Limb (tissue), 2 donors: ENCODE data around the gene SCUBE3.

Experiments used
- DNase-seq, 2 donors: peaks; one replicate each; pipeline ENCODE4 v3.0.0-alpha.2; 2016; ENCODE audit errors: extremely low spot score in 2 of 2

SCUBE3 gene

DNA sequence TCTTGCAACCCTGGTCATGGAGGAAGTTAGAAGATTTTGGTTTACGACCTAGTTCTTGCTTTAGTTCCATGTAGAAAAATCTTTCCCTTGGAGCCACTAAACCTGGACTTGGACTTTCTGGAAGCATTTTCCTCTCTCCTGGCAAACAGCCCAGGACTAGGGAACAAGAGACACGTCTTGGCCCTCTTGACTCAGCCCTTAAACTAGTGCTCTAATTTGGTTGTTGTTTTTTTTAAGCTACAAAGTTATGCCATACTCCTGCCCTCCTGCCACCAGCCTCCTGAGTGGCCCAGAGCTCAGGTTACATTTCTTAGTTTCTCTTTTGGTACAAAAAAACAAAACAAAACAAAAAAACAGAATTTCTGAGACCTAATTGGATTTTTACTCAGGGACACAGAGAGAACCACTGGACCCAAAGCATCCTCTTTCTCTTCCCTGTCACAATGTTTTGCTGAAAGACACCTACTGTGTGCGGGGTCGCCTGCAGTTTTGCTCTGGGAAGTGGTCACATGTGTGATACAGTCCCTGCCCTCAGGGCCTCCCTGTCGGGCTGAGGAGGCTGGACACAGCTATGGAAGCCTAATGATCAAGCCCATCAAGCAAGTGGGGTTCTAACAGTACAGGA, 32.3 kb upstream of the SCUBE3 start:
- DNase-seq = no peak

DNA sequence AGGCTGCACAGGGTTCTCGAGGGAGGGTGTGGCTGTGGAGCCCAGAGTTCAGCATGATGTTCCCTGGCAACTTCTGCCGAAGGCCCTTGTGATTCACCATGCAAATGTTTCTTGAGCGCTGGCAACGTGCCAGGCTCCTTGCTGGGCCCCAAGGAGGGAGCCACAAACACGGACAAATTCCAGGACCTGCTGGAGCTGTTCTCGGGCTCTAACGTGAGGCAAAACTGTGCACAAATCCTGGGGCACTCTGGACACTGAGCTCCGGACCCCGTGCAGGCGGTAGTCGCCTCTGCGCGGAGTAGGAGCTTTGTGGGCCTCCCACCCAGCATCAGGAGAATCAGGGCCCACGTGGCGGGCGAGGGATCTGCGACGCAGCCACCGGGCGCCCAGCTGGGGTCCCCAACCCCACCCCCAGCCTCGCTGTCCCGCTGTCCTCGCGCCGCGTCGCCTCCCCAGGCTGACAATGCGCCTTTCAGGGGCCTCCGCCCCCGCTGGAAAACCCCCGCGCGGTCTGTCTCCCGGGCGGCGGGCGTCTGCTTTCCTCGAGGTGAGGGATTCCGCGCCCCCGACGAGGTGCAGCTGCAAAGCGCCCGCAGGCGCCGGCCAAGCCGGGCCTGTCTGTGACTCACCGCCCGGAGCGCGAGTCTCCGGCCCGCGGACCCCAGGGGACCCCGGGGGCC, 31.7 kb upstream of the SCUBE3 start:
- peak in 1 of 2 donors; percentile 65 for DNase-seq

DNA sequence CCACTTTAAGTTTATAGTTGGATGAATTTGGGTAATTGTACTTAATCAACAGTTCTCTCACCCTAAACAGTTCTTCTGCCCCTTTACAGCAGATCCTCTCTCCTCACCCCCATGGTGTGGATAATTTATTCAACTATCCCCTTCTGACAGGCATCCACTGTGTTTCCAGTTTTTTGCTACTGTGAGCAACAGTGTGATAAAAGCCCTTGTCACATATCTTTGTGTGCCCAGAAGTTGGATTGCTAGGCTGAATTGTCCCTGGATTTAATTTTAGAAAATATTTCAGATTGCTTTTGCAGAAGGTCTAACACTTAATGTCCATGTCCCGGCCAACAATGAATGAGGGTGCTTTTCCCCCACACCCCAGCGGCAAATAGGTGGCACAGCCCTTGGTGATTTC, 30.5 kb upstream of the SCUBE3 start:
- no peak for DNase-seq

DNA sequence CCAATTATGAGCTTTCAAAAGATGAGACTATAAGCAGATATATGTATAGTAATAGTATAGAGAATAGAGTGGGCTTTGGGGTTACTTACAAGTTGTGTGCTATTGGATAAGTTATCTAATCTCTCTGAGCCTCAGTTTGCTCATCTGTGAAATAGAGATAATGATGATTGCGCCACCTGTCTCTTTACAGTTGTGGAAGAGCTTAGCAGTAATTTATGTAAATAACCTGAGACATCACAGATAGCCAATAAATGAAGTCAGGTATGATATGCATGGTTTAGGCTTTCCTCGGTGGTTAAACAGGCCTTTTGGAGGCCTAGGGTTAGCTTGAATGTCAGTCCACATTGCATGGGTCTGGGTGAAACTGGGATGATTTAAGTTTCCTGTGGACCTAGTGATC, 29.8 kb upstream of the SCUBE3 start:
- no peak for DNase-seq

DNA sequence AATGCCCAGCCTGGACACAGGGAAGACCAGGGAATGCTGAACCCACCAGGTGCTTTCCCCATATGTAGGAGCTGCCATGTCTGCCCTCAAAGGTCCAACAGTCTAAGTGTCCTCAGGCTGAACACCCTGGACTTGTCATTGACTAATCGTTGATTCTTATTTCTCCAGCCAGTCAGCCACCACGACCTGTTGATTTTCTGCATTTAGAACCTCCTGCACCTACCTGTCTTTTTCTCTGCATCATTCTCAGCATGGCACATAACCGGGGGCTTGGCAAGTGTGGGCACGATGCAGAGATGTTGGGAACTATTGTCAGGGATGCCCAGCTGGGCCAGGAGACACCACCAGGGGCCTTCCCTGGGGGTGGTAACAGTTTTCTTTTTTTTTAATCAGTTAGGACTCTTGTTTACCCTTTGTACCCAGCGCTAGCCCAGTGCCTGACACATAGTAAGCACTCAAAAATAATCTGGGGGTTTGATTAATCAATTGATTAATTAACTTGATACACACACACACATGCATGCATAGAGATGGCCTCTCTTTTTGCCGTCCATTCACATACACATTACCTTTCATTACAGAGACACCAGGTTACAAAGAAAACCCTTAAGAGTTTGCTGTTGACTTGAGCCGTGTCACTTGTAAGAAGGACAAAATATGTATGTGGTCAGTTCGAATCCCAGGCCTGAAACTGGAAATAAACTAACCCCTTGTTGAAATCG, 29.0 kb upstream of the SCUBE3 start:
- no peak for DNase-seq

DNA sequence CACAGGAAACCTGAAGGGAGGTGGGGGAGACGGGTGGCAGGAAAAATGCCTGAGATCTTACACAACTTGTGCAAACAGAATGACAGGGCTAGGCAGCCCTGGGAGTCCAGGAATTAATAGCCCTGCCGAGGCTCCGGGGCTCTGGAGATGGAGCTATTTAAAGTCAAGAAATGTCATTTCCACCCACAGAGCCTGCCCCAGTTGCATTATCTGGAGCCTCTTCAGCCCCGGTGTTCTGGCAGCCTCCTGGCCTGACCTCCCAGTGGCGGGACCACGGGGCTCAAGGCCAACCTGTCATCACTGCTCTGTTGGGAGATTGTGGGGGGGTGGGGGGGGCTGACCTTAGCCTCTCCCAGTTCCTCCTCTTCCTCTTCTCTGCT, 28.5 kb upstream of the SCUBE3 start:
- no peak for DNase-seq

DNA sequence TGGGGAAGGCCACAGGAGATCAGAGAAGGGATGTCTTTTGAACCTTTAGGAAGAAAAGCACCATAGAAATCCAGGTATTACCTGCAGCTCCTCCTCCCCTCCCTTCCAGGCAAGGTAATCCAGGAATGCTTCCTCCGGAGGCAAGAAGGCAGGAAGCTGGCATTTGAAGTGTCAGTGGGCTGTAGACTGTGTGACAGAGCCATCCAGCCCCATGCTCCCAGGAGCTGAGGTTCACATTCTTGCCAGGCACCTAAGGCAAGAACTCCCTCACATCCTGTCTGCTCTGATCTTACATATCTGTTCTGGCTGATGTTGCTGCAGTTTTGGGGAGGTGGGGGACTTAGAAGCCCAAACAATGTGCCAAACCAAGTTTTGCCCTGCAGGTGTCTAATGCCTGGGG, 27.8 kb upstream of the SCUBE3 start:
- no peak for DNase-seq

DNA sequence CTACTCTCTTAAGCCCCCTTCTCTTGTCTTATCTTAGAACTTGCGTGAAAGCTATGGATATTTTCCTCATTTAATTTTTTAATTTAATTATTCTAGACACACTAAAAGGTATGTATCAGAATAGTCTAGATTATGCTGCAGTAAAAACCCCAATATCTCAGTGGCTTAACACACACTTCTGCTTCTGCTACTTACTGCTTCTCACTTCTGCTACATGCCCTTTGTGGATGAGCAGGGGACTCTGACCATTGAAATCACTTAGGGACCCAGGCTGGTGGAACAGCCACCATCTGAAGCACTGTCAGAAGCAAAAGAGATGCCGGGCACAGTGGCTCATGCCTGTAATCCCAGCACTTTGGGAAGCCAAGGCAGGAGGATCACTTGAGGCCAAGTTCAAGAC, 27.2 kb upstream of the SCUBE3 start:
- DNase-seq = no peak

DNA sequence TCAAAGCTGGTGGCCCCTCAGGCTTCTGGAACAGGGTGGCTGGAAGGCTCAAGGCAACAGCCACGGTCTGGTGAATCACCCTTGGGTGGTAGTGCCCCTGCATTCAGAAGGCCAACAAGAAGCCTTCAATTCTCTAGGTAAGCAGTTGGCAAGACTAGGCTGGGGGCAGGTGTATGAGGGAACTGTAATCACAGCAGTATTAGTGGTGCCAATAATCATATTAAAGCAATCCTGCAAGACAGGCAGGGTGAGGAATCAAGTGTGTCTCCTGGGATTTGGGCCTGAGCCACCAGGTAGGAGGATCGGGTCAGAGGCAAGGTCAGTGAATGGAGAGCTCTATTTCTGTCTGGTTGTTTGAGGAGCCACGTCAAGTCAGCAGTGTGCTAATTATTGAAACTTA, 24.9 kb upstream of the SCUBE3 start:
- no peak for DNase-seq

DNA sequence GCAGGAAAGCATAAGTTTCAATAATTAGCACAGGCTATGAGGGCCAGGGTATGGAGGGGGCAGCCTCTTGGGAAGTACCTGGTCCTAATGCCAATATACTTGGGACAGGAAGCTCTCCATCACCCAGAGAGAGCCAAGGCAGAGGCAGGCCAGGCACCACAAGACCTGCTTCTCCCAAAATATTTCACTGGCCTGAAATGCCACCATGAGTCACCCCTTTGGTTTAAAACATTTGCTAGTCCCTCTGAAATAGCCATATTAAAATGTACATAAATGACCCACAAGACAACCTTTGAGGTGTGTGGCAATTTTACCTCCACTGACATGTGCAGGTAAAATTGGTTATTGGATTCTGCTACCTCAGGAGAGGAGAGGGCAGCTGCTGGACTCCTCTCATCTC, 23.4 kb upstream of the SCUBE3 start:
- DNase-seq = no peak

DNA sequence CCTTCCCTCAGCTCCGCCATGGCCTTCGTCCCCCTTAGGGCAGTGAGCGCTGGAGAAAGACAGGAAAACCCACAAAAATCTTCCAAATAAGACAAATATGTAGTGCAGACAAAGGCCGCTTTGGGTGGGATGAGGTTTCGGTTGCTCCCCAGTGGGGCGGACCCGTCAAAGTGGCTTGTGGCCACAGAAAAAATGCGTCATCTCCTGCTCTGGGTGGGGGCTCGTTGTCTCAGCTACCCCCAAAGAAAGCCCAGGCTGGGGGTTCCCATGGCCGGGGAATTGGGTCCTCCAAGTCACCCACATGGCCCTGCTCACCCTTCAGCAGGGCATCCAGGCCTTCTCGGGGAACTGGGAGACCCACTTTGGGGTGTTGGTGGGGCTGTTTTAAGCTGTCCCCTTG, 21.9 kb upstream of the SCUBE3 start:
- no peak for DNase-seq

DNA sequence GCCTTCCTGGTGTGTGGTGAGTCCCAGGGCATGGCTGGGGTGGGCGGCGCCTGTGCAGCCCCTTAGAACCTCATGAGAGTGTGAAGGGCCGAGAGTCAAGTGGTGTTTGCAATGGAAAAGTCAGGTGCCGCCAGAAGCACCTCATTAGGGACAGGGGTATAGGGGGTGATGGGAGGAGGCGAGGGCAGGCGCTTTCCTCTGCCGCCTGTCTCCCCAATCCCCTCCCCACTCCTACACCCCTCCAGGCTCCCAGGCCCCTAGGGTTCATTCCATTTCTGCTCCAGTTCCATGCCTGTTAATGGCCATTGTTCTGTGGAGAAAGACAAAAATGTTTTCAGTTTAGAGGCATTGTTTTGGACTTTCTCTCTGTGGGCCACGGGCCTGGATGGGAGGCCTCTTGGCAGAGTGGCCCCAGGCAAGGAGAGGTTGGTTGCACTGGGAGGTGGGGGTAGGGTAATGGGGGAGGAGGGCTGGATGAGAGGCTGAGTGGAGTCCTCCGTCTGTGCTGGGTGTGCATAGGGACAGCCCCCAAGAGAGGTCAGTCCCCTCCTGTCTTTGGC, 21.4 kb upstream of the SCUBE3 start:
- DNase-seq = no peak

DNA sequence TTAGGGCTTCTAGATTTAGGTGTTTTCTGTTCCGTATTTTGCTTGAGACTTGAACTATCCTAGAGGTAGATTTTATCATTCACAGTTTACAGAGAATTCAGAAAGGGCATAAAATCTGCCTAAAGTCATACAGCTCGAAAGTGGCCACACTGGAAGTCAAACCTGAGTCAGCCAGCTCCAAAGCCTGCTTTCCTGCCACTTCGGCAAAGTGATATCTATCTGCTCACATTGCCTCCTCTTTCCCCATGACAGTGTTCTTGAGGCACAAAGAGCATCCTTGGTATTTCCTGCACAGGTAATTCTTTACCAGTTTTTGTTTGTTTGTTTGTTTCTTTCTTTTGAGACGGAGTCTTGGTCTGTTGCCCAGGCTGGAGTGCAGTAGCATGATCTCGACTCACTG, 19.4 kb upstream of the SCUBE3 start:
- DNase-seq = no peak

DNA sequence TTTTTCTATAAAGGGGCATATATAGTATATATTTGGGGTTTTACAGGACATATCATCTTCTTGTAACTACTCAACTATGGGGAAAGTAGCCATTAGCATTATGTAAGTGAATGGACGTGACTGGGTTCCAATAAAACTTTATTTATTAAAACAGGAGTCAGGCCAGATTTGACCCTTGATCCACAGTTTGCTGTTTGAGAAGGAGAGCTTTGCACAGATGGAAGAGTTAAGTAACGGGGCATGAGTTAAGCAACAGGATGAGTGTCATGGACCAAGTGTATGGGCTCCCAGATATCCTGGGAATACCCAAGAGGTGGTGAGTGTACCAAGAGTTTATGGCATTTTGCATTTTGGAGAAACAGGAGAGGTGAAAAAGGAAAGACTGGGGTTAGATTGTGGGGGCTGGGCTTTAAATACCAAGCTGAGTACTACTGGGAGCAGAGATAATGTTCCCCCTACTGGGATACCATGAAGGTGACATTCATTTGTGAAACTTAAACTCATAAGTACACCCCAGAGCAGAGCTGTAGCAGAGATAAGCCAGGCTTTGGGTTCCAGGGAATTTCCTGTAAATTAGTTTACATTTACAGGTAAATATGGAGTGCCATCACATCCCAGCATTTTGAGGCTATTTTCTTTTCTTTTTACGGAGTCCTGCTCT, 18.5 kb upstream of the SCUBE3 start:
- no peak for DNase-seq

DNA sequence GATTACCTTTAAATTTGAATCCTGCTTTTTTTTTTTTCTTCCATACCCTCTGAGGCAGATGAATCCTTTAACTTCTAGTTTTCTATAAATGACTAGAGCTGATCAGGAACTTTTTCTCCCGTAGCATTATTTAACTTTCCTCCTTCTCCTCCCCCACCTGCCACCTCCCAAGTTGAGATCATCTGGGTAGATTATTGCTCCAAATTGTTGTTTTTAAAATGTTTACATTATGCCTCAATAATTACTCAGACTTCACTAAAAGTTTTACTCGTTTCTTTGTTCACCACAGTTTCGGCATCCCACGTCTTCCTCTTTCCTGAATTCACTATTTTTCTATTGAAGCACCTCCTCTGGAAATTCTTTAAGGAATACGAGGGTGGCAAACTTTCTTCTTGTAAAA, 16.6 kb upstream of the SCUBE3 start:
- DNase-seq = no peak

DNA sequence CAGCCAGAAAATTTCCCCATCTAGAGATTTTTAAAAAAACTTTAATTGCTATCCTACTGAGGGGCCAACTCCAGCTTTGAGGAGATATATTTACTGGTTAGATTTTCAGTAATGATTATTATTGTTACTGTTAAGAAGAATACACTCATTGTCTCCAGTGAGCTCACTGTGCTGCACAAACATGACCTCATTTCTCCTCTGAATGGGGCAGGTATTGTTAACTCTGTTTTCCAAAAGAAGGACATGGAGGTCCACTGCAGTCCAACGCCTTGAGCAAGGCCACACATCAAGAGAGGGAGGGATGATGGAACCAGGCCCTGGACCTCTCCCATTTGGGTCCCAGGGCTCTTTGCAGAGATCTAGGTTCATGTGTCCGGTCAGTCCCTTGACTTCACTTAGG, 13.9 kb upstream of the SCUBE3 start:
- DNase-seq = no peak

DNA sequence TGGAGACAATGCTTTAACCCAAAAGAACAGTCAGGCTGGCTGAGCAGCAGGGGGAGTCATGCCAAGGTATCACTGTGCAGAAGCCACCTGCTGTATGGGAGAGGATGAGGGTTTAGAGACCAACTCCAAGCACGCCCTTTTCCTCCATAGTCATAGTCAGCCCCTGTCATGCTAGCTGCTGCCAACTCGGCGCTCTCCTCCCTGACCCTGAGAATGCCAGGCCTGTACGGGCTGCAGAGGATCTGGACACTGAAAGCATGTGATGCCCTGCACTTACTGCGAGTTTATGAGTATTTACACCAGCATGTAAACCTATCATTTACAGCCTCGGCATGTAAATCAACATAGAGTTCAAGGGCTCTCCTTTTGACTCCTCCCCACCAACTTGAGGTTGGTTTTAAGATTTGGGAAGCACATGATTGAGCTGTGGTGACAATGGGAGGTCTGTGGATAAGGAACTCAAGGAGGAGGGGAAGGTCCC, 11.7 kb upstream of the SCUBE3 start:
- no peak for DNase-seq

DNA sequence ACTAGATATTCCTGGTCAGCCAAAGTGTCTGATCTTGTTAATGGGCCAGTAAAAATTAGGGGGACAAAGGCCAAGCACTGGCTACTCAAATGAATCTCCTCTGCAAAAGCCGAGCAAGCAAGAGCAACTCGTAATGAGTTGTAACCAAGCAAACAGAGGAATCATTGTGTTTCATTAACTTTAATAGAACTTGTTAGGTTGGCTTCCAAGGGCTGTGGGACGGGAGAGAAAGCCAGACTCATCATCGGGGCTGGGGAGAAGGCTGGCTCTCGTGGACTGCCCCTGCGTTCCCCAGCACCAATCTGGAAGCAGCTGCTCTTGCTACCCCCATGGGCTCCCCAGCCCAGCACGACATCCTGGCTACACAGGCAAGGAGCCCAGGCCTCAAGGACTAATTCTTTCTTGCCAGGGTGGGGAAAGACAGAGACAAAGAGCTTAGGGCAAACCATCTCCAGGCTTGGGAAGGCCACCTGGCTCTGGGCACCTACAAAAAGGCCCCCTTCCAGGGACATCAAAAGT, 10.5 kb upstream of the SCUBE3 start:
- DNase-seq = no peak

DNA sequence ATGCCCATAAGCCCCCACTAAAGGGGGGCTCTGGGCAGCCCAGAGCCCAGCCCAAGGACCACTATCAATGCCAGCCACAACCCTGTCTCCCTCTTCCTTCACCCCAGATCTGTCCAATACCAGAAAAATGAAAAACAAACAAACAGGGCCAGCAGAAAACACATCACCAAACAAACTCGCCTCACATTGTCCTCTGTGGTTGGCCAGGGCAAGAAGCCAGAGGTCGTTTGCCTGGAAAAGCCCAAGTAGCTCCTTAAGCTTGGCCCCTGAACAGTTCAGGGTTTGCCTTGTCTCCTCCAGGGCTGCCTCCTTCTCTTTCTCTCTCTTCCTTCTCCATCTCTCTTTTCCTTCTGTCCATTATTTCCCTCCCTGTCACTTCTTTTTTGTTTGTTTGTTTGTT, 10.1 kb upstream of the SCUBE3 start:
- no peak for DNase-seq

DNA sequence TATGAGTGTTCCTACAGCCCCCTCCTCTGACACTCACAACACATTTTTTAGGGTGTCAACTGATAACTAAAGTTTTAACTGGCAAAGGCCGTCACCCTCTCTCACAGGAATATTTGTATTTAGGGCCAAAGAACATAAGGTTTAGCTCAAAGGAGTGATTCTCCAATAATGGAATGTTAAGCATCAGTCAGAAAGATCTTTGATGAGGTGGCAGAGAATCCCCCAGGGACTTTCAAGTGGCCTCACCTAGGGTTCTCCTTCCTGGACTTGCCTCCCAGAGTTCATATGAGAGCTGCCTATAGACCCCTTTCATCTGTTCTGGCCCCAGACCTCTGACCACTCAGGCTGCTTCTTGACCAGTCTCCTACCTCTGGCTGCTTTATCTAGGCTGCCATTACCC, 7.4 kb upstream of the SCUBE3 start:
- DNase-seq = no peak

DNA sequence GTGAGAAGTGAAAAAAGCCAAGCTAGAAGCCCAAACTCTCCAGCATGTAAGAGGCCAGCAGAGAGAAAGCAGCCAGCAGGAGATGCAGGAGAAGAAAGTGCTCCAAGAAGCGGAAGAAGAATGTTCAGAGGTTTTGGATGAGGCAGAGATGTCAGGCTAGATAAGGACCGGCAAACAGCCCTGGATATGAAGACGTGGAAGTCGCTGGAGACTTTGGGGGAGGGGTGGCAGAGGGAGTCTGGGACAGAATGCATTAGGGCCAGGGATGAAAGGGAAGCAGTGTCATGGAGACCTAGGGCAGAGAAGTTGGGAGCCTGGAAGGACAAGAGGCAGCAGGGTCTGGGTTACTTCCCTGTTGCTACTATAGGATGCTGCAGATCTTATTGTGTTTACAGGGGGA, 5.3 kb upstream of the SCUBE3 start:
- DNase-seq = no peak

DNA sequence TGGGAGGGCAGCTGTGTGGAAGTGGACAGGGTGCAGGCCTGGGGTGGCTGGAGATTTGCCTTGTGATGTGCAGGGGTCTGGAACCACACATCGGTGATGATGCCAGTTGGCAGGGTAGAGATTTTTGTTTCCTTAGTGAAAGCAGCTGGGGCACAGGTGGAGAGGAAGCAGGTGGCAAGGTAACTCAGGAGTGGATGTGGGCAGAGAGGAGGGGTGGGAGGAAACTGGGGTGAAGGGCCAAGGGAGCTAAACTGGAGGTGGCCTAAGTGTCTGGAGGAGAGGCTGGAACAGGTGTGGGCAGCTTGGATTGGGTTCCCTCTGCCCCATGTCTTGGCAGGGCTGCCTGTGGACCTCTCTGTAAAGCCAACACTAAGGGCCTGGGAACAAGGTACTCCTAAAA, 4.7 kb upstream of the SCUBE3 start:
- DNase-seq = no peak
